ENCODE results near the gene PTPRN2. TPM values are rescaled to one million over a fixed set of nuclear protein-coding genes. Genes with fewer than 3 reads are reported as not detected.

Gene PTPRN2
- total and polyA plus RNA-seq, 2 of the 8 experiments (the other 6 are each of a cell fraction or from before 2014, with no cell fraction given): 2.6 to 4.5 TPM

DNA sequence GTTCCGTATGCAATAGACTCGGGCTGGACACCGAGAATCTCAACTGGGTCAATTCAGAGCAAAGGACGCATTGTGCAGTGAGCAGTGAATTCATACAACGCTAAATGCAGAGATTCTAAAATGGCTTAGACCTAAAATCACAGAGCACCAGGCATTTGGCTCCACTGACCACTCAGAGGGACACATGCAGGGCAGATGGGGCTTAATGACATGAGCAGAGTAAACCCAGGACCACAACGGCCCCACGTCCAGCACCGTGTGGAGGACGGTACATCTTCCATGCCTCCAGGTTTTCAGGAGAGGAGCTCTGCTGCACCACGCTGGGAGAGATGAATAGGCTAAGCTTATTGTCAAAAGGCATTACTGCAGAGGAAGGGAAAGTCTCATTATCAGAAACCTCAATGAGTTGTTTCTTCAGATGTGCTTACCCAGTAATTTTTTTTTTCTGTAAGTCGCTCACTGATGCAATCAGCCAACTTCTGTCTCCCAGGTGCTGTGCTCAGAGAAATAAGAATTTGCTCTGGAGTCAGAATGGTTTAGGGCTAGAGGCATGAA lies 555.0 kb downstream of the PTPRN2 start:
- FAIRE-seq: no peak
- no peak overlapping the region for H3K23ac ChIP-seq (ENCODE audit: insufficient read length)
- no peaks in the 10 kb centered on the region for H3K23me2 ChIP-seq (ENCODE audit: low read depth, low read length)
- WGBS, 2 experiments (ENCODE audit: extremely low coverage in 1 of 2, insufficient coverage in 1 of 2, insufficient read length in 1 of 2, insufficient replicate concordance in 2 of 2, low coverage in 1 of 2, low lambda C conversion rate in 2 of 2, missing lambda C conversion rate in 1 of 2): 84% methylated on average over 11 of the region's 11 CpGs; no CpG with 5 or more reads in 1 of the 2 experiments
- no peak overlapping the region for H3K27ac ChIP-seq (ENCODE audit: low read depth, low read length)
- H3K36me3 ChIP-seq (ENCODE audit: control insufficient read depth in 2 of 4, insufficient read depth in 4 of 4, low read length in 3 of 4): no peaks in the 10 kb centered on the region
- H2BK15ac ChIP-seq (ENCODE audit: low read length): no peak overlapping the region
- no peak overlapping the region for H2AFZ ChIP-seq (ENCODE audit: low read length)
- H3K4me3 ChIP-seq (ENCODE audit: extremely low read depth in 1 of 4, insufficient read depth in 2 of 4, low read depth in 3 of 4, low read length in 4 of 4): no peak overlapping the region
- no peaks in the 10 kb centered on the region for H3K27me3 ChIP-seq (replicated peaks in 1 of 4; ENCODE audit: control insufficient read depth in 3 of 4, extremely low read depth in 1 of 4, insufficient read depth in 3 of 4, low read length in 3 of 4)
- H3K4me2 ChIP-seq (ENCODE audit: insufficient read depth in 1 of 2, low read depth in 2 of 2, low read length in 2 of 2): no peak overlapping the region
- no peaks in the 10 kb centered on the region for H3K79me1 ChIP-seq (ENCODE audit: low read depth, low read length)
- H2BK5ac ChIP-seq (ENCODE audit: low read depth, low read length): no peak overlapping the region
- H2BK120ac ChIP-seq (replicated peaks; ENCODE audit: low read depth, low read length): no peak overlapping the region
- DNase-seq (ENCODE audit: low read depth in 1 of 2, low spot score in 2 of 2): no peak
- no peak overlapping the region for H4K5ac ChIP-seq (ENCODE audit: insufficient read length, low read depth, low read length)
- peaks cover 17 to 19% of the 10 kb centered on the region in 2 experiments for H3K9me3 ChIP-seq (ENCODE audit: insufficient read depth in 2 of 2, low read depth in 1 of 2, low read length in 1 of 2)
- no peak overlapping the region for H2BK20ac ChIP-seq (ENCODE audit: low read length)
- H2AK5ac ChIP-seq (ENCODE audit: low read depth, low read length): no peak overlapping the region
- H3K4me1 ChIP-seq (replicated peaks in 1 of 4; ENCODE audit: control insufficient read depth in 3 of 4, insufficient read depth in 4 of 4, low read length in 3 of 4): no peaks in the 10 kb centered on the region; a peak in 1 of 7 replicates
- no peak overlapping the region for H4K8ac ChIP-seq (ENCODE audit: extremely low read depth, insufficient read depth, low read length)
- H3K4ac ChIP-seq (replicated peaks; ENCODE audit: insufficient read length, low read depth, low read length): no peak overlapping the region
- H3K56ac ChIP-seq (replicated peaks; ENCODE audit: insufficient read length, low read depth, low read length): no peak overlapping the region
- ChIA-PET CTCF (ENCODE audit: partially characterized antibody) (no interaction called here), POLR2A (ENCODE audit: partially characterized antibody) (no interaction called here)
- no peak overlapping the region for H3K18ac ChIP-seq (ENCODE audit: extremely low read depth, low read length)
- H3K14ac ChIP-seq (ENCODE audit: insufficient read length): no peak overlapping the region
- H4K20me1 ChIP-seq (replicated peaks in 1 of 2; ENCODE audit: control insufficient read depth in 1 of 2, insufficient read depth in 2 of 2, low read length in 2 of 2): no peaks in the 10 kb centered on the region
- no peak overlapping the region for H2BK12ac ChIP-seq (ENCODE audit: low read depth, low read length)
- no peak overlapping the region for H4K91ac ChIP-seq (replicated peaks; ENCODE audit: insufficient read length, low read length)
- no peak overlapping the region for H3K9ac ChIP-seq (replicated peaks in 1 of 4; ENCODE audit: extremely low read depth in 1 of 4, low read depth in 3 of 4, low read length in 3 of 4)
- H3K79me2 ChIP-seq (ENCODE audit: control insufficient read depth in 1 of 2, insufficient read depth in 2 of 2, low read length in 2 of 2): no peaks in the 10 kb centered on the region
- no peak for TF ChIP-seq CBX5 (IDR thresholded peaks at IDR 0.05; ENCODE audit: low read depth, low read length)
- TF ChIP-seq CTBP2 (IDR thresholded peaks at IDR 0.05; ENCODE audit: borderline replicate concordance, insufficient read depth, insufficient read length, low read length): no peak
- TF ChIP-seq RAD21 (IDR thresholded peaks at IDR 0.05 in 1 of 2, conservative IDR thresholded peaks at IDR 0.05 in 1 of 2; ENCODE audit: low read depth in 2 of 2, low read length in 2 of 2): no peak
- TF ChIP-seq FOSL1 (IDR thresholded peaks at IDR 0.05; ENCODE audit: insufficient read depth, low read depth, low read length): no peak
- no peak for TF ChIP-seq HDAC2 (IDR thresholded peaks at IDR 0.05; ENCODE audit: borderline replicate concordance in 1 of 2, low read depth in 2 of 2, low read length in 2 of 2)
- no peak for TF ChIP-seq RBBP5 (IDR thresholded peaks at IDR 0.05; ENCODE audit: borderline replicate concordance, low read depth, low read length)
- no peak for TF ChIP-seq POU5F1 (IDR thresholded peaks at IDR 0.05; ENCODE audit: low read depth, low read length)
- TF ChIP-seq RNF2 (IDR thresholded peaks at IDR 0.05; ENCODE audit: borderline replicate concordance, low read depth, low read length, missing control alignments, poor library complexity, severe bottlenecking): no peak
- no peak for TF ChIP-seq ZNF274 (IDR thresholded peaks at IDR 0.05; ENCODE audit: borderline replicate concordance, extremely low read depth, low read length)
- no peak for TF ChIP-seq SIX5 (IDR thresholded peaks at IDR 0.05; ENCODE audit: low read depth, low read length)
- TF ChIP-seq YY1 (IDR thresholded peaks at IDR 0.05; ENCODE audit: low read depth, low read length): no peak
- no peak for TF ChIP-seq KDM5A (IDR thresholded peaks at IDR 0.05; ENCODE audit: low read length)
- no peak for TF ChIP-seq SP4 (IDR thresholded peaks at IDR 0.05; ENCODE audit: low read length)

All from H1 (cell line).